GM18505 (cell line): ENCODE results near the gene ADAM22.

Source experiments
- ATAC-seq: cut with Tn5 transposase; IDR thresholded peaks from one replicate; pipeline ENCODE4 v1.9.1; 2021; ENCODE audit not compliant: unreplicated experiment
- POLR2A ChIP-seq: IDR thresholded peaks from 4 replicates; pipeline ENCODE4 v1.6.1; 2011; ENCODE audit warnings: borderline replicate concordance; ENCODE audit not compliant: insufficient read depth, insufficient read length; ENCODE audit errors: extremely low read depth

The ADAM22 gene

DNA sequence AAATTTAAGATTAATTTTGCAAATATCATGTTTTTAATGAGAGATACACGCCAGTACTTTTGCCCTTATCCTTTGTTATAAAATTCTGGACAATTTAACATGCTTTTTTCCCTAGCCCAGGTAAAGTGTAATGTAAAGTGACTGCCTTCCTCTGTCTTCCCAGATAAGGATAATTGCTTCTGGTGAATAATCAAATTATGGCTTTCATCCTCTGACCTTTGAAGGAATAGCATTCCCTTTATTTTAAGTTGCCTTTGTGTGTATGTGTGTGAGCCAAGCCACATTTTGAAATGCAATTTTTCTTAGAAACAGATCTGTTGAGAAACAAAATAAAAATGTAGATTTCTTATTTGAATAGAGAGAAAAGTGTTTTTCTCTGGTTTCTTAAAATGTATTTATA is 107.5 kb downstream of the ADAM22 start:
- no peak for TF ChIP-seq POLR2A
- no peak for ATAC-seq

DNA sequence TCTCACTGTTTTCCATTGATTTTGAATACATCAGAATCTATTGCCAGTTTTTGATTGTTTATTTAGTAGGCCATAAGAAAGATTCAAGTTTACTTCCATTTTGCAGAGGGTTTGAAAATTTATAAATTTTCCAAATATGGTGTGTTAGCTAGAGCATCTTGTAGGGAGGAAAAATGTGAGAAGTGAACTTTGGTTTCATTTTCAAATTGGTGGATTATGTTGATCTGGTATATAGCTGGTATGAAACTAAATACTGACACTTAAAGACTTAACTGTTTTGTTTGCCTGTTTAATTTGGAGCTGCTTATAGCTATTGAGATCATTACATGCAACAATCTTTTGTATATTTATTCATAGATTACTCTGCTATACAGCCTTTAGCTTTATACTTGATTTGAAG is 108.1 kb downstream of the ADAM22 start:
- ATAC-seq, result peak; percentile 47
- TF ChIP-seq POLR2A, result no peak

DNA sequence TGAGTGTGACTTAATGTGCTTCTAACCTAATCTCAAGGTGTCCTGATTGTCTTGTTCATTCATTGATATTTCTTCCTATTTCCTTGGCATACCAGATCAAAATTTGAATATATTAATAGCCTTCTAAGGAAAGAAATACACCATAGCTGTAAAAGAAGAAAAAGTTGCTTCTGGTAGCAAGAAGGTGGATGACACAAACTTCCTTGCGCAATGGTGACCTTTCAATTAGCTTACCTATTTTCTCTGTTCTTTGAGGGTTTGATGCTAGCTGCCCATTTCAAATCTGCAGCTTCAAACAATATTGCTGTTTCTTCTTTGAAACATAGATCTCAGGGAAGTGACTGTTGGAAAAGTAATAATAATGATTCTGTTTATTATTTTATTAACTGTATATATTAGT is 108.8 kb downstream of the ADAM22 start:
- no peak for ATAC-seq
- no peak for TF ChIP-seq POLR2A

DNA sequence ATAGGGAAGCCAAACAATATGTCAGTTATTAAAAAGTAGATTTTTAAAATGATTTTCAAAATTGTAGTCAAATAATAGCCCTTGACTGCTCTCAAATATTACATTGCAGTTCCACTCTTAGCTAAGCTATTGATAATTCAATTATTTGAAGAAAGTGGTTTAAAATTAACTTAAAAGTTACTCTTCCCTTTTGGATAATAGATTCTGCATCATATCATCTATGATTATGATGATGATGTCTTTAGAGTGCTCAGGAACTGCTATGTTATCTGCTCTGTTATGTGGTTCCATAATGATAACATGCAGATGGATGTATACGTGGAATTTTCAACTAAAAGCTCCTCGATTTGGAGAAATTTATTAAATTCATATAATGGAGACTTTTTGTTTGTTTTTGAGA is 110.0 kb downstream of the ADAM22 start:
- ATAC-seq, result no peak
- TF ChIP-seq POLR2A, result no peak

DNA sequence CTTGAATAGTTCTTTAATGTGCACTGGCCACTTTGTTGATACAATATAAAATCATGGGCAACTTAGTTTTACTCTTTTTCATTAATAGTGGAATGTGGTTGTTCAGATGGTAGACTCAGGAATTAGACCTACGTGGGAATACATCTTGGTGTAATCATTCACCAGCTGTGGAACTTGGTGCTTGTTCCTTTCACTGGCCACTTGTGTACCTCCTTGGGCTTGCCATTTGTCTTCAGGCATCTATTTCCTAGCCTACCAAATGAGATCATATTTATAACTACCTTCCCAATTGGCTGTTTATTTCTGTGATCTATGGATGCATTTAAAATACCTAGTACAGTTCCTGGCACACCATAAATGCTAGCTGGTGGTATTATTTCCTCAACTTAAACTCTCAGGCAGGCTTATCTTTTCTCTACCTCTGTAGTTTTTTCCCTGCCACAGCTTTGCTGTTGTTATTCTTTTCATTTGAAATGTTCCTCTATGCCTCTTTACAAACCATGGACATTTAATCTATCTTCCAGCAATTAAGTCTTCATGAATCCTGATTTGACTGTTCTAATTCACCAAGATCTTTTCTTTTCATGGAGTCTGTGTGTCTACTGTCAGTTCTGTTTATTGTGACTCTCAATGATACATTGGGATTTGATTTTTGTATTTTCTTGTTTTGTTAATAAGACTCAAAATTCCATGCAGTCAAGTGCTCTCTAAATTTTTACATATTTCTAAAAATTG is 113.0 kb downstream of the ADAM22 start:
- no peak for ATAC-seq
- TF ChIP-seq POLR2A, result no peak

DNA sequence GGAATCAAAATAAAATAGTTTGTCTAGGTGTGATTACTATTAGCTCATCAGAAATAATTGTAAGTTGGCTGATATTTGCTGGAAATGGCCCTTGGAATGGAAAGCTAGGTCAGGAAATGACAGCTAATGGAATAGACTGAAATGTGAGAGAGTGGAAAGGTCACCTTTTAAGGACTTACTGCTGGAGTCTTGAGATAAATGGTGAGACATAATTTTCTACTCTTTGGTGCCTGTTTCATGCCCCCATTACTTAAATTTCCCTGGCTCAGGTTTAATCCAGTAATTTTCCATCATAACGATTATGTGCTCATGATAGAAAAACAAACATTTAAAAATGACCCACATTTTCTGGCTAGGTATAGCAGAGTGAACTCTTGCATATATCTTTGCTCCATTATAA is 123.6 kb downstream of the ADAM22 start:
- ATAC-seq, result no peak
- TF ChIP-seq POLR2A, result no peak

DNA sequence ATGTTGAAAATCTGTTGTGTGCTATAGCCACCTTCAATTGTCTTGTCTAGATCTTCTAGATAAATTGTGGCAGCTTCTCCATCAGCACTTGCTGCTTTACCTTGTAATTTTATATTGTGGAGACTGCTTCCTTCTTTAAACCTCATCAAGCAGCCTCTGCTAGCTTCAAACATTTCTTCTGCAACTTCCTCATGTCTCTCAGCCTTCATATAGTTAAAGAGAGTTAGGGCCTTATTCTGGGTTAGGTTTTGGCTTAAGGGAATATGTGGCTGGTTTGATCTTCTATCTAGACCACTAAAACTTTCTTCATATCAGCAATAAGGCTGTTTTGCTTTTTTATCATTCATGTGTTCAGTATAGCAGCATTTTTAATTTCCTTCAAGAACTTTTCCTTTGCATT is 128.2 kb downstream of the ADAM22 start:
- ATAC-seq, result no peak
- no peak for TF ChIP-seq POLR2A

DNA sequence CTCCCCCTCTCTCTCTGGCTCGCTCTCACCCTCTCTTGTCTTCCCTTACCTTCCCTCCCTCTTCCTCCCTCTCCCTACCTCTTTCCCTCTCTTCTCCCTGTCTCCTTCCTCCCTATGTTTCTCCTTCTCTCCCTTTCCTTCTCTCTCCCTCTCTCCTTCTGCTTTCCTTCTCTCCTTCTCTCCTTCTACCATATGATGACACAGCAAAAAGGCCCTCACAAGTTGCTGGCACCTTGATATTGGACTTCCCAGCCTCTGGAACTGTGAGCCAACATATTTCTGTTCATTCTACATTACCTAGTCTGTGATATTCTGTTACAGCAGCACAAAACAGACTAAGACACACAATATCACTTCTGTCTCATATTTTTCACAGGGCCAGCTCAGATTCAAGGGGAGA is 135.0 kb downstream of the ADAM22 start:
- TF ChIP-seq POLR2A, result no peak
- ATAC-seq, result no peak

DNA sequence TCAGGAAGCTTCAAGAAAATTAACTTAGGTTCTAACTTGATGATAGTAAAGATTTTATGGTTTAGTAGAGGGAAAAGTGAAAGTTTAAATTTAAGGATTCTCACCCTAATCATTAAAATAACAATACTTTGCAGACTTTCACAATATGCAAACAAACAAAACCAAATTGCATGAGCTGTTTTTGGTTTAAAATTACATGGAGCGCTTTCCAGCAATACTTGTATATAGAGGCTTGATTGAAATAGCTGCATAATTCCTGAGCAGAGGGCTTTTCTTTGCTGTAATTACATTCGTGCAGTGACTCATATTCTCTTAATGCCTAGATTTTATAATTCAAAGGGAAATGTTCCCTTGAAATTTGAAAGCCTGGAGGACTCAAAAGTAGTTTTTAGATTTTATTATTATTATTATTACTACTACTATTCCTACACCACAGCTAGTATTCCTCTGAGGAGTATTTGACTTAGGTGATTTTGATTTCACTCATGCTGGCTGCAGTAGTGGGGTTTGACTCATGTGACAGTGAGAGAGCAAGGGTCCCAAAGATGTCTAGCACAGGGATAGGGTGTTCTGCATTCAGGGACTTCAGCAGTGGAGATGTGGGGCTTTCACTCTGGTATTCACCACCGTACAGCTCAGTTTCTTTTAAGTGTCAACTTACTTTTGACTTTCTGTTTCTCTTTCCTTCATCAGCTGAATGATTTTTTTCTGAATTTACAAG is 138.1 kb downstream of the ADAM22 start:
- ATAC-seq, result peak; percentile 81
- TF ChIP-seq POLR2A, result no peak

DNA sequence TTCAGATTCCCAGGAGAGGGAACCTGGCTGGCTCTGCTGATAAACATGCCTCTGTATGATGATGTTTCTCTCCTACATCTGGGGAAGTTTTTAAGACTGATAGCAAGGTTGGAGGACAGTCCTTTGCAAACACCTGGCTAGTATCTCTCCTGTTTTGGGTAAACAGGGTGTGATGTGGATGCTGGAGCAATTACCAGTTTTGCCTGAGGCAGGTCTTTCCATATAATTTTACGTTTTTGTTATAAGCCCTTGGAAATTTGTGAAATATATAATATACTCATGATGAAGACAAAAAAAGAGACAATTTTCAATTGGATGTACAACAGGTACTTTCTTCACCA is 138.6 kb downstream of the ADAM22 start:
- peak; percentile 17 for ATAC-seq
- no peak for TF ChIP-seq POLR2A

DNA sequence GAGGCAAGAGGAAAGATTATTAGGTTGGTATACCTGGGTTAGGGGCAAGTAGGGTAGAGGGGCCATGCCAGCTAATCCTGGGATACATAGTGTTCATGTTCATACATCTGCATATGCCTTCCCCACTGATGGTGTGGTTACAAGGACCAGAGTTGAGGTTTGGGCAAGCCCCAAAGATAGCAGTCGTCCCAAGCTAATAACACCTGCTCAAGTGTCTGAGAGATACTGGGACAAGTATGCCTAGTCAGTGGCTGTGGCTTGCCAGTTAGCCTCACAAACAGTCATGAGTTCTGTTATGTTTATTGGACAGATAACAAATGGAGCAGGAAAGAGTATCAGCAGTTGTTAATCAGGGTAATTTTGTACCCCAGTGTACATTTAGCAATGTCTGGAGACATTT is 139.6 kb downstream of the ADAM22 start:
- no peak for TF ChIP-seq POLR2A
- no peak for ATAC-seq

DNA sequence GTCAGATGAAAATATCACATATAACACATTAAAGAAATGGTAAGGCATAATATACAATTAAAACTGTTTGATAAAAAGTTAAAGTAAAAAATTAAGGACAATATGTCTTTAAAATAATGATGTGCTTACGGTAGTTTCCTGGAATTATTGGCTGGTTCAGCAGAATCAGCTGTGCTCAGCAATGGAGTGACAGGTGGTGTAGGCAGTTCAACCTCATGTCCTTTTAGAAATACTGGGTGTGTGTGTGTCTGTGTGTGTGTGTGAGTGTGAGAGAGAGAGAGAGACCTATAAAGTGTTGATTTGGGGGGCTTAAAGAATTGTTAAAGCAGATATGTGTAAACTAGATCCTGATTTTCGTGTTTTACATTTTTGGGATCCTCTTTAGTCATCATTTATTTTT is 141.2 kb downstream of the ADAM22 start:
- ATAC-seq, result no peak
- TF ChIP-seq POLR2A, result no peak

DNA sequence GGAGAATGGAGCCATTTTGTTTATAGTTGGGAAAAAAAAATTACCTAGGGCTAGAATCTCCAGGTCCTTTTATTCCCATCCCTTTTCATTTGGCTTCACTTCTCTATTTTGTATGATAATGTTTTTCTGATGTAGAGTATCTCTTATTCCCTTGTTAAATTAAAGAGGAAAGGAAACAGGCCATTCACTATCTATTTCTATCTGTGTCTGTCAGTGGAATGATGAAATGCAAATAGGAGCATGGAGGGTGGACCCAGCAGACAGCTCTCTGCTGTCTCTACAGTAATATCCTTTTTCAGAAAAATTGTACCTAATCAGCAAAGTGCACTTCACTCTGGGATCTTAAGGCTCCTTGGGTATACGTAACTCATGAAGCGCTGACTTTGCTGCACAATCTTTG is 149.8 kb downstream of the ADAM22 start:
- no peak for ATAC-seq
- TF ChIP-seq POLR2A, result no peak

DNA sequence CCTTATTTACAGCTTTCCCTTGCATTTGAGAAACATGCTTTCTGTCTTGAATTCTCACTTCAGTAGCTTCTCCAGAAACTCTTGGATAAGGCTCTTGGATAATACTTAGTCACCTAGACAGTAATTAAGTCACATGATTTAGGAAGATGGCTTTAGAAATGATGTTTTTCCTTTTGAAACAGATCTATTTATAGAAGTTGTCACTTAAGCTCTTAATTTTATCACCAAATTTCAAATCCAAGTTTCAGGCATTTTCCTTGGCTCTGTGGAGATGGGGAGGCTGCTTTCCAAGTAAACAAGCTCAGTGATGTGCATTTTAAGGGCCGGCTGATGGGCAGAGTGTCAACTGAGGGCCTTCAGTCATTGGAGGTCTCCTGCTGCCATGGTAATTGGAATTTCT is 155.5 kb downstream of the ADAM22 start:
- no peak for ATAC-seq
- TF ChIP-seq POLR2A, result no peak
